ENCODE data around the gene CD8A.

Gene CD8A

DNA sequence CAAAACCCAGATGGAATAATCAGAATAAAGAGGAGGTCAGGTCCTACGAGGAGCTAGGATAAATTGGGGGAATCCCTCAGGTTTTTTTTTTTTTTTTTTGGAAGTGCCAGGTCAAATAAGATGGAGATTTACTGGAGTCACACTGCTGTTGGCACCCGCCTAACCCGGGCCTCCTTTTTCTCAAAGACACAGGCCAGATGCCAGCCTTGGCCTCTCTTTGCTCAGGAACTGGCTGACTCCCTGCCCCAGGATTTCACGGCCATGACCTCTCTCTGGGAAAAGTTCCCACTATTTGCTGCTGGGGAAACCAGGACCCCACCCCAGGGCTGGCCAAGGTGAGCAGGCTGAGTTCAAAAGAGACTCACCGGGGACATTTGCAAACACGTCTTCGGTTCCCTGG is 2.5 kb downstream of the CD8A start:
- DNase-seq (ENCODE audit: low read depth): no peak
- in situ Hi-C loops (cut with HindIII; ENCODE audit: low sequenced_read_pairs): no loop called here
- TF ChIP-seq, protein P1, sequence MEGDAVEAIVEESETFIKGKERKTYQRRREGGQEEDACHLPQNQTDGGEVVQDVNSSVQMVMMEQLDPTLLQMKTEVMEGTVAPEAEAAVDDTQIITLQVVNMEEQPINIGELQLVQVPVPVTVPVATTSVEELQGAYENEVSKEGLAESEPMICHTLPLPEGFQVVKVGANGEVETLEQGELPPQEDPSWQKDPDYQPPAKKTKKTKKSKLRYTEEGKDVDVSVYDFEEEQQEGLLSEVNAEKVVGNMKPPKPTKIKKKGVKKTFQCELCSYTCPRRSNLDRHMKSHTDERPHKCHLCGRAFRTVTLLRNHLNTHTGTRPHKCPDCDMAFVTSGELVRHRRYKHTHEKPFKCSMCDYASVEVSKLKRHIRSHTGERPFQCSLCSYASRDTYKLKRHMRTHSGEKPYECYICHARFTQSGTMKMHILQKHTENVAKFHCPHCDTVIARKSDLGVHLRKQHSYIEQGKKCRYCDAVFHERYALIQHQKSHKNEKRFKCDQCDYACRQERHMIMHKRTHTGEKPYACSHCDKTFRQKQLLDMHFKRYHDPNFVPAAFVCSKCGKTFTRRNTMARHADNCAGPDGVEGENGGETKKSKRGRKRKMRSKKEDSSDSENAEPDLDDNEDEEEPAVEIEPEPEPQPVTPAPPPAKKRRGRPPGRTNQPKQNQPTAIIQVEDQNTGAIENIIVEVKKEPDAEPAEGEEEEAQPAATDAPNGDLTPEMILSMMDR (IDR thresholded peaks at IDR 0.05; ENCODE audit: low read depth, low read length, missing control alignments): no peak
- no peak overlapping the region for H3K4me3 ChIP-seq (ENCODE audit: low read depth, low read length)

DNA sequence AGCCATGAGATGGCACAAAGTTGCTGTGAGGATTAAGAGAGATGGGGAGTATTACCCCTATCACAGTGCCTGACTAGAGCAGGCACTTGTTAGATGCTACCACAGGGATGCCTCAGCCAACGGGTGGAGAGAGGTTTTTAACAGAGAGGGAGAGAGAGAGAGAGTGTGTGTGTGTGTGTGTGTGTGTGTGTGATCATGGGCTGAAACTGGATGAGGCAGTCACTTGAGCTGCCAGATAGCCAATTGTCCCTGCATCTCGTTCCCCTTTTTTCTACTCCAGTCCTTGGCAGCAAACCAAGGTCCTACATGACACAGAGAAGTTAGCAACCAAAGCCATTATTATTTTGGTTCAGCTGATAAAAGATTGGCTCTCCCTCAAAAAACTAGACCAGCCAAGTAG is 3.0 kb downstream of the CD8A start:
- DNase-seq (ENCODE audit: low read depth): no peak
- in situ Hi-C loops (cut with HindIII; ENCODE audit: low sequenced_read_pairs): no loop called here
- TF ChIP-seq, protein P1 (IDR thresholded peaks at IDR 0.05; ENCODE audit: low read depth, low read length, missing control alignments): no peak
- no peak overlapping the region for H3K4me3 ChIP-seq (ENCODE audit: low read depth, low read length)

DNA sequence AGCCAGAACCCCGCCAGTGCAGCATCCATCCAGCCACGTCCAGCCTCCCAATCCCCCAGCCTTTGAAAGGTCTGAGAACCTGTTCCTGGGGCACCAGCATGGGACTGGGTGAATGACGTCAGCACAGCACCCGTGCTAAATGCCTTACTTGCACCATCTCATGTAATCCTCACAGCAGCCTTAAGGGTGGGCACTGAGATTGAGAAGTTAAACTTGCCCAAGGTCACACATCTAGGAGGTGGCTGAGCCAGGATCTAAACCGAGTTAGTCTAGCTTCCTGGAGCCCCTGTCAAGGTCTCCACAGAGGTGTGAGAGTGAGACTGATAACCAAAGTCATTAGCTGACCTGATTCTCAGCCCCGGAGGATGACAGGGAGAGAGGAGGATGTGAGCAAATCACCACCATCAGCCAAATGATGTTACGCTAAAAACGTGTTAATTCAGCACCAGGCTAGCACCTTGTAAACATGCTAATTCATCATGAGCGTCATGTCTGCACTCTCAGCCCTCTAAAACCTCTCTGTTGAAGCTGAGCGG is 4.6 kb downstream of the CD8A start:
- TF ChIP-seq, protein P1 (IDR thresholded peaks at IDR 0.05; ENCODE audit: low read depth, low read length, missing control alignments): no peak
- H3K4me3 ChIP-seq (ENCODE audit: low read depth, low read length): no peak overlapping the region
- no peak for DNase-seq (ENCODE audit: low read depth)
- in situ Hi-C loops (cut with HindIII; ENCODE audit: low sequenced_read_pairs): no loop called here

DNA sequence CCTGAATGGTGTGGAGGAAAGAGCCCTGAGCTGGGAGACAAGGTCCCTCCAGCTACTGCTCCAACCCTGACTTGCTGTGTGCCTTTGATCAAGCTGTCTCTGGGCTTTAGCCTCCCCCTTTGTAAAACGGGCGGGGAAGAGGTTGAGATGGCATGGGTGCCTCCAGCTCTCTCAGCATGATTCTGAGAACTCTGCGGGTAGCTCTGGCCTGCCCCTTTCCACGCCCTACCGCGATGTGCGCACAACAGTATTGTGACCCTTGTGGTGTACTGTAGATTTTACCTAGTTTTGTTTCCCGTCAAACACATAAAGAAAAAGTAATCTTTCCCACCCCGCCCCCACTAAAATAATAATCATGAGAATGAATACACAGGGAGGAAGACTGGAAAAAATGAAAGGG is 5.3 kb downstream of the CD8A start:
- TF ChIP-seq, protein P1 (IDR thresholded peaks at IDR 0.05; ENCODE audit: low read depth, low read length, missing control alignments): no peak
- in situ Hi-C loops (cut with HindIII; ENCODE audit: low sequenced_read_pairs): no loop called here
- no peak for DNase-seq (ENCODE audit: low read depth)

DNA sequence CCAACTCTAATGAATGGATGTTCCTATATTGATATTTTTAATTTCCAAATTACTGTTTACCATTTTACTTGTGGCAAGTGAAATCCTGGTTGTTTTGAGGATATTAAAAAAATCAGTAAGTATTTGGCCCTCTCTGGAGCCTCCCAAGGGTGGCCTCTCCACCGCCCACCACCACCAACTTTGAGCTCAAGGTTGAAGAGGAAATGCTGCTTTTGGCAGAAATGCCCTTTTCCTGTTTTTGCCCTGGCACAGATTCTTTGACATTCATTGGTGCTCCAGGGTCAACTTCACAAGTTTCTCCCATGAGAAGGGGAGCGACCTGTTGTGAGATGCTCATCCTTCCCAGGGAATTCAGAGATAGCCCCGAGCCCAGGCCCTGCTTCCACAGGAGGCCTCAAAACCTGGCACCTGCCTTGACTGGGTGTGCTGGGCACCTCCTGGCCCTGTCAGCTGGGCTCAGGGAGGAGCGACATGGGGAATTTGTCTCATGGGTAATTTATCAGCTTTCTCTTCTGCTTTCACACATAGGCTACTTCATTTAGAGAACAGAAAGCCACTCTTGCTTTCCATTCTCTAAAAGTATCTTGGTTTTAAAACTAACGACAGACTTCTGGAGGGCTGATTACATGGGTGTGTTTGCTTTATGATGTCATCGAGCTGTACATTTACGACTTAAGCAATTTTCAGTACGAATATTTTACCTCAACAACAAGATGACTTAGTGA is 6.9 kb downstream of the CD8A start:
- H3K4me3 ChIP-seq (ENCODE audit: low read depth, low read length): no peak overlapping the region
- no peak for DNase-seq (ENCODE audit: low read depth)
- TF ChIP-seq, protein P1 (IDR thresholded peaks at IDR 0.05; ENCODE audit: low read depth, low read length, missing control alignments): no peak
- in situ Hi-C loops (cut with HindIII; ENCODE audit: low sequenced_read_pairs): no loop called here

More for the DNA sequence above, 5.3 kb downstream of the CD8A start:
- no peak overlapping the region for H3K4me3 ChIP-seq (ENCODE audit: low read depth, low read length)

DNA sequence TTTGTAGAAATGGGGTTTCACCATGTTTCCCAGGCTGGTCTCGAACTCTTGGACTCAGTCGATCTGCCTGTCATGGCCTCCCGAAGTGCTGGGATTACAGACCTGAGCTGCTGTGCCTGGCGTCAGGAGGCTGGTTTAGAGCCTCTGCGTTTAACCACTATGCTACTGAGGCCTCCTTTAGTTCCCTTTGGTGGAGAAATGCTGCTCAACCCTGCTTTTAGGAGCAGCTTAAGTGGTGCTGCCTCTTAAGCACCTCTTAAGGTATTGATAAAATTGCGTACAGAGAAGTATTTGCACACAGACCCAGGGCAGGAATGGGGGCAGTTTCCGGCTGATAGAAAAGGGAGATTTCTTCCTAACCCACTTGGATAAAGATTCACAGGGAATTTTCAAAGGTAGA is 8.0 kb downstream of the CD8A start:
- in situ Hi-C loops (cut with HindIII; ENCODE audit: low sequenced_read_pairs): no loop called here
- TF ChIP-seq, protein P1 (IDR thresholded peaks at IDR 0.05; ENCODE audit: low read depth, low read length, missing control alignments): no peak
- DNase-seq (ENCODE audit: low read depth): no peak
- H3K4me3 ChIP-seq (ENCODE audit: low read depth, low read length): no peak overlapping the region
